HEK293T (cell line): ENCODE results near the gene THSD7A.

Source experiments
- CTCF ChIA-PET: fragments of 350-600 bp; formaldehyde crosslinking; extraction: SDS; loops from one replicate; lab custom pipeline; 2021; ENCODE audit warnings: antibody characterized with exemption, inconsistent platforms; lab: Yijun Ruan, JAX
- POLR2A ChIA-PET: fragments of 350-600 bp; formaldehyde crosslinking; extraction: SDS; loops from one replicate; lab custom pipeline; 2020; ENCODE audit warnings: antibody characterized with exemption, inconsistent platforms; lab: Yijun Ruan, JAX
- DNase-seq: peaks from one replicate; pipeline ENCODE4 v3.0.0; 2012; ENCODE audit warnings: mixed read lengths; ENCODE audit errors: extremely low spot score
- ARNT ChIP-seq: fragments of 450-650 bp; IDR thresholded peaks from 2 replicates; pipeline ENCODE4 v1.6.1; 2017; ENCODE audit warnings: mild to moderate bottlenecking
- BHLHE40 ChIP-seq: fragments of 450-650 bp; IDR thresholded peaks from 2 replicates; pipeline ENCODE4 v1.6.1; 2016; ENCODE audit warnings: mild to moderate bottlenecking, moderate library complexity, borderline replicate concordance
- CTBP1 ChIP-seq: fragments of 450-650 bp; IDR thresholded peaks from 2 replicates; pipeline ENCODE4 v1.6.1; 2016; ENCODE audit warnings: borderline replicate concordance
- ELF4 ChIP-seq: fragments of 450-650 bp; IDR thresholded peaks from 2 replicates; pipeline ENCODE4 v1.6.1; 2017; ENCODE audit warnings: antibody characterized with exemption
- FOXA1 ChIP-seq: fragments of 450-650 bp; IDR thresholded peaks from 2 replicates; pipeline ENCODE4 v1.6.1; 2016; ENCODE audit warnings: mild to moderate bottlenecking
- FOXK2 ChIP-seq: fragments of 450-650 bp; IDR thresholded peaks from 2 replicates; pipeline ENCODE4 v1.6.1; 2016; ENCODE audit warnings: mild to moderate bottlenecking
- FOXM1 ChIP-seq: fragments of 450-650 bp; IDR thresholded peaks from 2 replicates; pipeline ENCODE4 v1.6.1; 2017; ENCODE audit warnings: mild to moderate bottlenecking, borderline replicate concordance
- HDGF ChIP-seq: fragments of 450-650 bp; IDR thresholded peaks from 2 replicates; pipeline ENCODE4 v1.6.1; 2017; ENCODE audit warnings: antibody characterized with exemption, borderline replicate concordance
- L3MBTL2 ChIP-seq: fragments of 450-650 bp; conservative IDR thresholded peaks from 2 replicates; pipeline ENCODE4 v1.6.1; 2016; ENCODE audit warnings: mild to moderate bottlenecking
- LEF1 ChIP-seq: fragments of 450-650 bp; IDR thresholded peaks from 2 replicates; pipeline ENCODE4 v1.6.1; 2017; ENCODE audit warnings: mild to moderate bottlenecking, borderline replicate concordance
- NFRKB ChIP-seq: fragments of 450-650 bp; IDR thresholded peaks from 2 replicates; pipeline ENCODE4 v1.6.1; 2016; ENCODE audit warnings: mild to moderate bottlenecking, moderate library complexity
- SP1 ChIP-seq: fragments of 450-650 bp; IDR thresholded peaks from 2 replicates; pipeline ENCODE4 v1.6.1; 2017
- SUZ12 ChIP-seq: fragments of 450-650 bp; IDR thresholded peaks from 2 replicates; pipeline ENCODE4 v1.6.1; 2016; ENCODE audit warnings: mild to moderate bottlenecking
- TARDBP ChIP-seq: fragments of 450-650 bp; IDR thresholded peaks from 2 replicates; pipeline ENCODE4 v1.6.1; 2016
- ZNF384 ChIP-seq: fragments of 450-650 bp; IDR thresholded peaks from 2 replicates; pipeline ENCODE4 v1.6.1; 2016
- TF ChIP-seq, protein P1 (sequence below): fragments of 450-650 bp; IDR thresholded peaks from 2 replicates; pipeline ENCODE4 v1.6.1; 2016

THSD7A gene

DNA sequence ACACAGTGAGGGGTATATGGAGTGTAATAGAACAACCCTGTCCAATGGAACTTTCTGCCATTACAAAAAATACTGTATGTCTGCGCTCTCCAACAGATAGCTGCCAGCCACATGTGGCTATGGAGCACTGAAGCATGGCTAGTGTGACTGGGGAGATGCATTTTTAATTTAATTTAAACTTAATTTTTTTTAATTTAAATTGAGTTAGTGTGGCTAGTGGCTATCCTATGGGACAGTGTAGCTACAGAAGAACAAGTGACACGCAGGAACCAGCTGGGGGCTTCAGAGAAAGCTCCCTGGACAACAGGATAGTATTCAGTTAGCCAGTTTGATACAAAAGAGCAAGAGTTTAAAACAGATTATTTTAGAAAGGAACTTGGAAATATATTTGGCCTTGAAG, 408.0 kb downstream of the THSD7A start:
- no peak for TF ChIP-seq FOXA1
- TF ChIP-seq ZNF384: no peak
- ChIA-PET CTCF (no interaction called here), POLR2A (no interaction called here)
- DNase-seq: no peak

DNA sequence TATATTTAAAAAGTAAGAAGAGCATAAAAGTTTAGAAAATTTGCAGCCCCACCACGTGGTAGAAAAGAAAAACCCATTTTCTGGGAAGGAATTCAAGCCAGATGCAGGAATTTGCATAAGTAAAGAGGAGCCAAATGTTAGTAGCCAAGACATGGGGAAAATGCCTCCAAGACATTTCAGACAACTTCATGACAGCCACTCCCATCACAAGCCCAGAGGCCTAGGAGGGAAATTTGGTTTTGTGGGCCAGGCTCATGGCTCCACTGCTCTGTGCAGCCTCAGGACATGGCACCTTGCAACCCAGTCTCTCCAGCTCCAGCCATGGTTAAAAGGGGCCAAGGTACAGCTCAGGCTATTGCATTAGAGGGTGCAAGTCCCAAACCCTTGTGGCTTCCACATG, 411.9 kb downstream of the THSD7A start:
- ChIA-PET POLR2A (no interaction called here), CTCF (no interaction called here)
- no peak for TF ChIP-seq FOXM1
- TF ChIP-seq ZNF384: no peak
- TF ChIP-seq FOXK2: no peak
- no peak for TF ChIP-seq FOXA1
- no peak for TF ChIP-seq LEF1
- no peak for TF ChIP-seq HDGF
- no peak for TF ChIP-seq SP1
- no peak for TF ChIP-seq BHLHE40
- no peak for TF ChIP-seq L3MBTL2
- DNase-seq: no peak

DNA sequence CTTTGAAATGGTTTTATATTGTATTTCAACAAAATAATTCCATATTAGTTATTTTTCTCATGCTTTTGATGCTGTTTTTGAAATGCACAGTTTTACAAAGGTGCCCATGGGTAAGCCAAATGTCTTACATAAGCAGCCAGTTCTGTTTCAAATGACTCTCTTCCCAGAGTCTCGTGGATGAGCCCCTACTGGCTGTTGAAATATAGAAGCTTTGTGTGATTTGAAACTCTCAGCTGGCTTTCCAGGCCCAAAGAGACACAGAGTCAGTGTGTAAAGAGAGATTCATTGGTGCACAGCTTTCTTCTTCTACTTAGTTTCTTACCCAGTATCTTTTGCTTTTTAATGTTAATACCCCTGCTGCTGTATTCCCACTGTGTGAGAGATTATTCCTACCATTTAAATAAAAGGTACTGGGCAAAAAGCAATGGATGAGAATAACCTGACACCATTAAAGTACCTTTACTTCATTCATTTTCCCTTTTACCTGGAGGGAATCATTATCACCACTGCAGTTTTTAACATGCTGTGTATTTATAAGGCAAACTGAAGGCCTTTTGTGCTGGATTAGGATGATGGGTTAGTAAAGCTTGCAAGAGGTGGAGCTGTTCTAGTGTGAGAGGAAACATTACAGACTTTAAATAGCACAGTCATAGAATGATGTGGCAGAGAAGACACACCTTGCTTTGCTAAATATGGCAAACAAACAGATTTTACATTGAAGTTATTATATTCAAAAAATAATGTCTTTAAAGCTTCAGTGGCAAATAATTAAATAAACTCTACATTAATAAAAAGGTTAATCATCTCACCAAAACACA, 415.1 kb downstream of the THSD7A start:
- ChIA-PET POLR2A (no interaction called here), CTCF (no interaction called here)
- DNase-seq: no peak
- TF ChIP-seq FOXA1 (no peak), SP1 (no peak), L3MBTL2 (no peak), CTBP1 (no peak), SUZ12 (no peak), HDGF (no peak), FOXM1 (no peak), LEF1 (no peak), FOXK2 (no peak)
- TF ChIP-seq, protein P1, sequence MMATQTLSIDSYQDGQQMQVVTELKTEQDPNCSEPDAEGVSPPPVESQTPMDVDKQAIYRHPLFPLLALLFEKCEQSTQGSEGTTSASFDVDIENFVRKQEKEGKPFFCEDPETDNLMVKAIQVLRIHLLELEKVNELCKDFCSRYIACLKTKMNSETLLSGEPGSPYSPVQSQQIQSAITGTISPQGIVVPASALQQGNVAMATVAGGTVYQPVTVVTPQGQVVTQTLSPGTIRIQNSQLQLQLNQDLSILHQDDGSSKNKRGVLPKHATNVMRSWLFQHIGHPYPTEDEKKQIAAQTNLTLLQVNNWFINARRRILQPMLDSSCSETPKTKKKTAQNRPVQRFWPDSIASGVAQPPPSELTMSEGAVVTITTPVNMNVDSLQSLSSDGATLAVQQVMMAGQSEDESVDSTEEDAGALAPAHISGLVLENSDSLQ: no peak

DNA sequence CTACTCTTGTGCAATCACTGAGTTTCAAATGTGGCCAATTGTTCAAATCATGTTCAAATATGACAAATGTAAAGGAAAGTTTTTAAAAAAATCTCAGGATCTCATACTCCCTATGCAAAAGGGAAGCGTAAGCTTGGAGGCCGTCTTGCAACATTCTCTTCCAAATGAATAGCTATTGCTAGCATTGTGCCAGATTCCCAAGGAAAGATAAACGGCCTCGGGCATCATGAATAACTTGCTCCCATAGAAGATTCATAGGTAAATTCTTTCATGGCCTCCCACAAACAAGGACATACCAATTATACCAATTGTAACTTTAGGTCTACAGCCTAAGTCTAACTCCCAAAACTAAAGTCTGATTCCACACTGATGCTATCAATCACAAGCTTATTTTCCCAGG, 416.9 kb downstream of the THSD7A start:
- DNase-seq: no peak
- TF ChIP-seq SUZ12: no peak
- TF ChIP-seq LEF1: no peak
- no peak for TF ChIP-seq HDGF
- no peak for TF ChIP-seq FOXK2
- TF ChIP-seq BHLHE40: no peak
- no peak for TF ChIP-seq CTBP1
- TF ChIP-seq FOXM1: no peak
- no peak for TF ChIP-seq ARNT
- no peak for TF ChIP-seq FOXA1
- TF ChIP-seq L3MBTL2: no peak
- no peak for TF ChIP-seq ELF4
- no peak for TF ChIP-seq SP1
- TF ChIP-seq ZNF384: no peak
- TF ChIP-seq TARDBP: no peak
- no peak for TF ChIP-seq NFRKB
- TF ChIP-seq, protein P1: no peak
- ChIA-PET CTCF (no interaction called here), POLR2A (no interaction called here)

DNA sequence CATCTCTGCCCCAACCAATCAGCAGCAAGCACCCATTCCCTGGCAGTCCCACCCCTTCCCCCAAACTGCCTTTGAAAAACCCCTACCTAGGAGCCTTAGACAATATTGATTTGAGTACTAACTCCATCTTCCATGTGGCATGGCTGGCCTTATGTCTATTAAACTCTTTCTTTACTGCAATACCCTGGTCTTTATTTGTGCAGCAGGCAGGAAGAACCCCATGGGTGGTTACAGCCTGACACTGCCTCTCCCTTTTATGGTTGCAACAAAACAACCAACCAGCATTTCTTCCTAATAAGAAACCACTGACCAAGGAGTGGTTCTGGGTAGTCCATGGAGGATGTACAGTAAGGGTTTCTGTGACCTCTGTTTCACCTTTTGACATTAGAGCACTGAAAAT, 418.1 kb downstream of the THSD7A start:
- POLR2A ChIA-PET: no interaction called here

DNA sequence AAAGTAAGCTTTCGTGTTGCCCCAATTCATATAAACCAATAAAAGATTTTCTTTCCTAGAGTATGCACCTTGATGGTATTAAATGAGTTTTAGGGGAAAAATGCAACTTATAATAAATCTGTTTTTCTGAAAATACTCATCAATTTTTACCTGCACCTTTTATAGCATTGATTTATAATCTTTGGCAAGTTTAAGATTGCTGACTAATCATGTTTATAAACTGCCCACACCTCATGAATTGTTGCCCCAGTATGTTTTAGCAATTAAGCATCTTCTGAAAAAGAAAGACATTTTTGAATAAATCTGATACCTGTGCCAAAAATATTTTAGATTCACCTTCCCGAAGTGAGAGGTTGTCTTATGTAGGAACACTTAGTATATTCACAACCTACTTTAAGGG, 420.0 kb downstream of the THSD7A start:
- CTCF ChIA-PET: no interaction called here

More for the DNA sequence above, 418.1 kb downstream of the THSD7A start:
- CTCF ChIA-PET: no interaction called here
- DNase-seq: no peak
- TF ChIP-seq SP1 (no peak), HDGF (no peak), CTBP1 (no peak), ELF4 (no peak), LEF1 (no peak), FOXM1 (no peak), FOXA1 (no peak), TARDBP (no peak), SUZ12 (no peak), FOXK2 (no peak)

DNA sequence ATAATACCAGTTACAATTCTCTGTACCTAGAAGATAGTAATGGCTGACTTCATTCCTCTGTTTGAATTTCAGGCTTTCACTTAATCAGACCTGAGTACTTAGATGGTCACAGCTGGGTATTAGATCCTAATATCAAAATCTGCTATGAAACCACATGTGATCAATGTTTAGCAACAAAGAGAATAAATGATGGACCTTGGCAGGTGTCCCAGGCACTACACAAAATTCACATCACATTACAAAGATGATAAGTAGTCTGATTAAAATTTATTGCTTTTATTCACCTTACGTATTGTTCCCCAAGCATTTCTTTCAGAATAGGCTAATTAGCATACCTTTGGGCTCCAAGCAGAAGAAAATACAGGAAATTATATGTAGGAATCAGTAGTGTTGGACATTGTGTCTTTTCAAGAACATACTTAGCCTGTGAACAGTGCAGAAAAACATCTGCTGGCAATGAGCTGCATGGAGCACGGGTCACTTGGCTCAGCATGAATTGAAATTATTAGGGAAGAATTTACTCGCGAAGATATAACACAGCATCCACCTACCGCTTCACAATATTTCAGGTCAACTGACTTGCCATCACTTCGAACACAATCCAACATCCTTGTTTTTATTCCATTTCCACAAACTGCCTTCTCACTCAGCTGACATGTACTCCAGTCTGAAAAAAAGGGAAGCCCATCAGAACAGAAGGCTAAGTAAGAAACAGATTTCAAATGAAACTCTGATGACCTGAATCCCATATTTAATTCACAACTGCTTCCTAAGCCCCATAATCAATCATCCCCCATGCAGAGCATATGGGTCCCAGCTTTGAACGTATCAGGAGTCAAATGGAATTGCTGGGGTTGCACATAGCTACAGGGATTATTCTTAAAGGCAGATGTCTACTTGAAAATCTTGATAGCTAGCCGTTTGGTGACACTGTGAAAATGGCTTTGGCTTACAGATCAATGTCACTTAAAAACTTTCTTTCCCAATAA, 421.0 kb downstream of the THSD7A start:
- ChIA-PET CTCF (no interaction called here), POLR2A (no interaction called here)
- TF ChIP-seq ELF4 (no peak), SUZ12 (no peak), CTBP1 (no peak), ARNT (no peak), FOXA1 (no peak), HDGF (no peak), NFRKB (no peak), L3MBTL2 (no peak), FOXM1 (no peak), SP1 (no peak), TARDBP (no peak), ZNF384 (no peak), FOXK2 (no peak), BHLHE40 (no peak), LEF1 (no peak)
- TF ChIP-seq, protein P1: no peak
- no peak for DNase-seq

More for the DNA sequence above, 420.0 kb downstream of the THSD7A start:
- no peak for DNase-seq
- POLR2A ChIA-PET: no interaction called here
- no peak for TF ChIP-seq ZNF384
